ENCODE measurements around the gene DND1. TPM values are rescaled to one million over a fixed set of nuclear protein-coding genes. Genes with fewer than 3 reads are reported as not detected.
"Not testable (repeated sequence)": the region's sequence is repeated elsewhere in the genome, so short reads cannot be mapped to it uniquely, and the experiment has no call there.

Gene DND1
- total RNA-seq, 1 donor from 2014 or later = 0.30 TPM

DNA sequence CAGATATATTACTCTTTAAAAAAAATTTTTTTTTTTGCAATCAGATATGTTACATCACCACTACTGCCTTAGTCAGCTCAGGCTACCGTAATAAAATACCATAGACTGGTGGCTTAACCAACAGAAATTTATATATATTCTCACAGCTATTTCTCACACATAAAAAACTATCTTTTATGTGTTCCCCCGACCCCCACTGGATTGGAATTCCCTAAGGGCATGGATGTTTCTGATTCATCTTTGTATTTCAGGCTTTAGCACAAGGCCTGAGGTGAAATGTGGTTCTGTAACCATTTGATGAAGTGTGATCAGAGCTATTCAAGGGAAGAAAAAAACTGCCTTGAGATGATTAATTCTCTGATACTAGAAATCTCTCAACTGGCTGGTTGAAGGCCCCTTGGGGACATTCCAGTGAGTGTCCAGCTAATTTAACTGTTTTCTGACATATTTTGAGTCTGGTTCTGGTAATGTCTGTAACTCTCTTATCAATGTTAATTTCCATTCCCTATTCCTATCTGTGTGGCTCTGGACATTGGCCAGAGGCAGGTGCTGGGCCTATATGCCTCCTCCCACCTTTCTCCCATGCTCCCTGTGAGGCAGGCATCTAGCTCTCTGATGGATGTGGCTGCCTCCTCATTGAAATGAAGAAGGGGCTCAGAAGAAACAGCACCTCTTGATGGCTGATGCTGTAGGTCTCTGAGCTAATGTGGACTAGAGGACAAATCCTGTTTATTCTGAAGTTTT is 42.9 kb downstream of the DND1 start:
- no peak for DNase-seq

DNA sequence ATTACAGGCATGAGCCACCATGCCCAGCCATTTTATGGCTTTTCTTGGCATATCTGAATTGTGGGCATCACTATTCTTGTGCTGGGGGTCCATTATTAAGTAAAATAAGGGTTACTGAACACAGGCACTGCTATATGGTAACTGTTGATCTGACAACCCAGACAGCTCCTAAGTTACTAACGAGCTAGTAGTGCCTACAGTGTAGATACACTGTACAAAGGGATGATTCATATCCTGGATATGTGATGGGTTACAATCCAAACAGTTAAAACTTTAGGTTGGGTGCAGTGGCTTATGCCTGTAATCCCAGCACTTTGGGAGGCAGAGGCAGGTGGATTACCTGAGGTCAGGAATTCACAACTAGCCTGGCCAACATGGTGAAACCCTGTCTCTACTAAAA is 44.7 kb downstream of the DND1 start:
- no peak for DNase-seq

DNA sequence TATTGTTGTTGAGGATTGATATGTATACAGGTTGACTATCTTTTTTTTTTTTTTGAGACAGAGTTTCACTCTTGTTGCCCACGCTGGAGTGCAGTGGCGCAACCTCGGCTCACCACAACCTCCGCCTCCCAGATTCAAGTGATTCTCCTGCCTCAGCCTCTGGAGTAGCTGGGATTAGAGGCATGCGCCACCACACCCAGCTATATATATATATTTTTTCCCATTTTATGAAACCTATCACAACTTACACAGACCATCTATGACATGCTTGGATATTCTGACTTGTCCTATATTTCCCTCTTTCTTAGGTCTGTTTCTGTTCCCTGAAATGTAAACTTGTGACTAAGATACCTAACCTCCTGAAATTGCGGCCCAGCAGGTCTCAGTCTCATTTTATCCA is 45.4 kb downstream of the DND1 start:
- no peak for DNase-seq

DNA sequence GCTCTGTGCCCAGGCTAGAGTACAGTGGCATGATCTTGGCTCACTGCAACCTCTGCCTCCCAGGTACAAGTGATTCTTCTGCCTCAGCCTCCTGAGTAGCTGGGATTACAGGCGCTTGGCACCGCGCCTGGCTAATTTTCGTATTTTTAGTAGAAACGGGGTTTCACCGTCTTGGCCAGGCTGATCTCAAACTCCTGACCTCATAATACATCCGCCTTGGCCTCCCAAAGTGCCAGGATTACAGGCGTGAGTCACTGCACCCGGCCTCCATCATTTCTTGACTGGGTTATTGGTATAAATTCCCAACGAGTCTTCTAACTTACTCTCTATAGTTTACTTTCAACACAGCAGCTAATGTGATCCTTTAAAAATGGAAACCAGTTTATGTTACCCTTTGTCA is 48.5 kb downstream of the DND1 start:
- not testable (repeated sequence) for DNase-seq

DNA sequence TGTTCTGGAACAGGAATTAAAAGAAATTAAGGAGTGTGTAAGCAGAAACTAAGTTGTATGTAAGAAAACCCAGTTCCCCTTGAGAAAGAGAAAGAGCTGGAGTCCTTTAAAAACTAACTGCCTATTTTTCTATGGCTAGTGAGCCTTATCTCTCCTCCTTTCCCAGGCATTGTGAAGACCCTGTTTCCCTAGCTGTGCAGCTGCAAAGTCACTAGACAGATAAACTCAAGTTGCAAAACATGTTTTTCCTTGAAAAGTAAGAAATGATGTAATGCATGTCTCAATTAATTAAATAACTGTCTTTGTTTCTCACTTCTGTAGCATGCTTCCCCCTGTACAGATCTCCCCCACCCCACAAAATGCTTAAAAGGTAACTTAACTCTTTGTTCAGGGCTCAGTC is 50.3 kb downstream of the DND1 start:
- not testable (repeated sequence) for DNase-seq

DNA sequence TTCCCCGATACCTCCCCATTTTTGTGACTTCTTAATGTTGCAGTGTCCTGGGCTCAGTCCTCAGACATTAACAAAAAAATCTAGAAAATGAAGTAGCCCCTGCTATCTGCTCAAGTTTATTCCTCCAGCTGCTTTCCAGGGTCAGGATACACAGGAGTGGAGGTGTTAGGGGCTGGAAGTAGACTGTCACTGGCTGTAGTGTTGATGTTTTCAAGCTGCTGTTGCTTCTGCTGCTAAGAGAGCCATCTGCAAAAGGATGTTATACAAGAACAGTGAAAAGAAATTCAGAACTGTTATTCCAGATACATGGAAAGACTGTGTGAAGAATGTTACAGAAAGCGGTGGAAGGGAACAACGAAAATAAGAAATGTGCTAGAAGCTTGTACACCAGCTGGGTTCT is 51.1 kb downstream of the DND1 start:
- no peak for DNase-seq

Small RNA genes within 50 kb of the gene (small RNA-seq; reads per million reads assigned to genes)
- 5.2 reads per million, percentile 91 among the genes with 10 or more reads in this experiment for gene VTRNA1-1 (ENCODE audit: low replicate concordance)
- 0.09 reads per million for gene VTRNA1-2 (ENCODE audit: low replicate concordance)

Other genes with a start within 250 kb of the DND1 start
- 1.3 TPM for gene EIF4EBP3, start 125.9 kb downstream of the DND1 start, total RNA-seq
- 14.5 TPM for gene SRA1, start 116.1 kb downstream of the DND1 start, total RNA-seq
- gene APBB3, start 109.0 kb downstream of the DND1 start, total RNA-seq = 14.8 TPM
- gene SLC35A4, start 108.7 kb downstream of the DND1 start, total RNA-seq = 9.5 TPM
- 52.3 TPM for gene CD14, start 40.4 kb downstream of the DND1 start, total RNA-seq
- gene TMCO6, start 34.1 kb downstream of the DND1 start, total RNA-seq = 6.5 TPM
- gene NDUFA2, start 25.9 kb downstream of the DND1 start, total RNA-seq = 33.9 TPM
- 51.3 TPM for gene IK, start 25.7 kb downstream of the DND1 start, total RNA-seq
- 11.8 TPM for gene WDR55, start 8.7 kb downstream of the DND1 start, total RNA-seq
- 36.9 TPM for gene HARS1, start 17.8 kb upstream of the DND1 start, total RNA-seq
- 19.6 TPM for gene HARS2, start 17.9 kb upstream of the DND1 start, total RNA-seq
- gene ZMAT2, start 26.9 kb upstream of the DND1 start, total RNA-seq = 31.4 TPM
- not detected for gene PCDHA1, start 112.6 kb upstream of the DND1 start, total RNA-seq
- gene PCDHA2, start 121.3 kb upstream of the DND1 start, total RNA-seq = 0.20 TPM
- gene PCDHA3, start 127.5 kb upstream of the DND1 start, total RNA-seq = 0.20 TPM
- gene PCDHA4, start 133.5 kb upstream of the DND1 start, total RNA-seq = 0.30 TPM
- 0.20 TPM for gene PCDHA5, start 148.0 kb upstream of the DND1 start, total RNA-seq
- 0.30 TPM for gene PCDHA6, start 154.4 kb upstream of the DND1 start, total RNA-seq
- gene PCDHA7, start 160.7 kb upstream of the DND1 start, total RNA-seq = 0.30 TPM
- gene PCDHA8, start 167.6 kb upstream of the DND1 start, total RNA-seq = 0.10 TPM
- 0.30 TPM for gene PCDHA9, start 174.8 kb upstream of the DND1 start, total RNA-seq
- 0.20 TPM for gene PCDHA10, start 182.3 kb upstream of the DND1 start, total RNA-seq
- 0.39 TPM for gene PCDHA11, start 195.4 kb upstream of the DND1 start, total RNA-seq
- 0.20 TPM for gene PCDHA12, start 201.7 kb upstream of the DND1 start, total RNA-seq
- gene PCDHA13, start 208.5 kb upstream of the DND1 start, total RNA-seq = 0.79 TPM

Measured in skin of body (tissue), 3 donors.